T-helper 2 cell (primary cell): ENCODE data around the gene ABLIM1.
A peak's percentile ranks its signal among the peaks of the same experiment; 100 is the strongest.

Experiments
- DNase-seq, 5 experiments: peaks; one replicate each; pipeline versions ENCODE4 v3.0.0 to v3.0.0-alpha.2; 2012 to 2022

The ABLIM1 gene

DNA sequence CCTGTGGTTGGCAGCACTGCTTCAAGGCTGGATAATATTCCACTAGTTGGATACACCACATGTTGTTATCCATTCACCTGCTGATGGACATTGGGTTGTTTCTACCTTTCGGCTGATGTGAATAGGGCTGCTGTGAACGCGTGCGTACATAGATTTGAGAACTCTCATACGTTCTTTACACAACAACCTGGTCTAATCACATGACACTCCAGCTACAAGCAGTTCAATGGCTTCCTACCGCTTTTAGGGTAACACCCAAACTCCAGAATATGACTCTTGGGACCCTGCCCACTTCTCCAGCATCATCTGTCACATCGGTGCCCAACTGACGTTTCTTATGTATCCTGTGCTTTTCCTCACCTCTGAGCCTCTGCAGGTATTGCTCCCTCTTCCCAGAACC is 114.6 kb downstream of the ABLIM1 start:
- DNase-seq: peak in 1 of 5 experiments; percentile 24

DNA sequence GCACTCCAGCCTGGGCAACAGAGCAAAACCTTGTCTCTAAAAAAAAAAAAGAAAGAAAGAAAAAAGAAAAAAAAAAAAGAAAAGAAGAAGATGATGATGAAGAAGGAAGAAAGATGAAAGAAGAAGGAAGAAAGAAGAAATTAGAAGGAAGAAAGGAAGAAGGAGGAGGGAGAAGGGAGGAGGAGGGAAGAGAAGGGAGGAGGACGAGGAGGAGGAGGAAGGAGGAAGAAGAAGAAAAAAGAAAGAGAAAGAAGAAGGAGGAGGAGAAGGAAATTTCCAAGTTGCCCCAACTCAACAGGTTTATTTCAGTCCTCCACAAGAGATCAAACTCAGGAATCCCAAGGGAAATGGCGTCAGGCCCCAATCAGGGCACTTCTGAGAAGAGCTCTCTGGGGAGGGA is 115.7 kb downstream of the ABLIM1 start:
- no peak for DNase-seq

DNA sequence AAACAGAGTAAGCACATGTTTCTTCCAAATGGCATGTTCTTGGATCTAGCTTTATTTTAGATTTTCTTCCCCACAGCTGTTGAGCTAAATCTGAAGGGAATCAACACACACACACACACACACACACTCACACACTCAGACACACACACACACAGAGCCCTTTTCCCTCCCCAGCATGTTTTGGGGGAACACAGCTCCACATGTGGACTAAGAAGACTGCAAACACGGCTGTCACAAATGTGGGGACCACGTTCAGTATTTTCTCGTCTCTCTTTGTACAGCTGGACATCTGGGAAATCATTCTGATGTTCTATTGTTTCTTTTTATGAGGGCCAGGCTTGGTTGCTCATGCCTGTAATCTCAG is 116.3 kb downstream of the ABLIM1 start:
- DNase-seq: no peak

DNA sequence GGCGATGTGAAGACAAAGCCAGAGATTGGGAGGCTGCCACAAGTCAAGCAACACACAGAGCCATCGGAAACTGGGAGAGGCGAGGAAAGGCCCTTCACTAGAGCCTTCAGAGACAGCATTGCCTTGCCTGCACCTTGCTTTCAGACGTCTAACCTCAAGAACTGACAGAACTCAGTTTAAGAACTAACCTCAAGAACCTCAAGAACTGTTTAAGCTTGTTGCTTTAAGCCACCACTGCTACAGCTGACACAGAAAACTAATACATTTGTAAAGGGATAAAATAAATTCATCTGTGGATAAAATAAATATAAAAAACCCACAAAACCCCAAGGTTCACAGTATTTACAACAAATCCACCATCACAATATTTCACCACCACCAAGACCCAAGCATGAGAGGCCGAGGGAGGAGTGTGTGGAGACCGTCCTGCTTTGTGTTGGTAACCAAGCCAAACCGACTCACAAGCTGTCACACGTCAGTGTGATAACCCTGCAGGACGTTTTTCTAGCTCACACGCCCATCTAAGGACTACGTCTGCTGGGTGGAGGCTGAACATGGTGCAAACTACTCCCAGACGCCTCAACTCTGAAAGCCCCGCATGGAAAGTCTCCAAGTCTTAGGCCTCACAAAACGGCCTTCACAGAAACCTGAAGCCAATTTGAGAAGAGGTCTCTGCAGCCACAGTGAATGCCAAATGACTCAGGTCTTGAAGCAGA is 116.8 kb downstream of the ABLIM1 start:
- peak in 4 of 5 experiments; percentile 30 to 95 (median 68) for DNase-seq

DNA sequence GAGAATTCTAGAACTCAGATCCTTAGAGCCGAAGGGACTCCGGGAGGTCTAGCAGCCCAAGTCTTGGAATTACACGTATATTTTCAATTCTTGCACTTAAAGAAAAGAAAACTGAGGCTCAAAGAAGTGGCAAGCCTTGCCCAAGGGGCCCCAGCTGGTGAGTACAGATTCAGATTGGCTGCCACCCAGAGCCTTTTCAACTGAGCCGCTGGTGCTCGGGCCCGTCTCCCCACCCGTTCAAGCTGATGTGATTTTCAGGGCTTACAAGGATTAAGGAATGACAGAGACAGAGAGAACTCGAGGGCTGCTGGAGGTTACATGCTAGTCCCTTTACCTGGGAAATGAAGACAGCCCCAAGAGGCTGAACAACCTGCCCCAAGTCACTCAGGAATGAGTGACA is 117.8 kb downstream of the ABLIM1 start:
- DNase-seq: peak in 1 of 5 experiments; percentile 16

DNA sequence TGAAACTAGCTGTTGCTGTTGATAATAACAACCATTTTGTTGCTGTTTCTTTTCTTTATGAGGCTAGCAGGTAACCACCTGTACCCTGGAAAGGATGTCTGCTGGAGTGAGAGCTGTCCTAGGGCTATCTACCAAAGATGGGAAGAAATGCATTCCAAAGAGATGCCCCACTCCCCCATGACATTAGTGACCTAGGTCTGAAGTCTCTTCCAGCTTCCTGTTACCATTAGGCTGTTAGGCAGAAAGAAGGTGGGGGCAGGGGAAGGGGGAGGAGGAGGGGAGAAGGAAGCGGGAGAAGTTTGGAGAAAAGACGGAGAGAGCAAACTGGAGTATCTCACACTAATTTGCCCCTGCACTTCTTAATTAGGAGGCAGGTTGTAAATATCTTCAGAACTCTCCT is 118.5 kb downstream of the ABLIM1 start:
- no peak for DNase-seq

DNA sequence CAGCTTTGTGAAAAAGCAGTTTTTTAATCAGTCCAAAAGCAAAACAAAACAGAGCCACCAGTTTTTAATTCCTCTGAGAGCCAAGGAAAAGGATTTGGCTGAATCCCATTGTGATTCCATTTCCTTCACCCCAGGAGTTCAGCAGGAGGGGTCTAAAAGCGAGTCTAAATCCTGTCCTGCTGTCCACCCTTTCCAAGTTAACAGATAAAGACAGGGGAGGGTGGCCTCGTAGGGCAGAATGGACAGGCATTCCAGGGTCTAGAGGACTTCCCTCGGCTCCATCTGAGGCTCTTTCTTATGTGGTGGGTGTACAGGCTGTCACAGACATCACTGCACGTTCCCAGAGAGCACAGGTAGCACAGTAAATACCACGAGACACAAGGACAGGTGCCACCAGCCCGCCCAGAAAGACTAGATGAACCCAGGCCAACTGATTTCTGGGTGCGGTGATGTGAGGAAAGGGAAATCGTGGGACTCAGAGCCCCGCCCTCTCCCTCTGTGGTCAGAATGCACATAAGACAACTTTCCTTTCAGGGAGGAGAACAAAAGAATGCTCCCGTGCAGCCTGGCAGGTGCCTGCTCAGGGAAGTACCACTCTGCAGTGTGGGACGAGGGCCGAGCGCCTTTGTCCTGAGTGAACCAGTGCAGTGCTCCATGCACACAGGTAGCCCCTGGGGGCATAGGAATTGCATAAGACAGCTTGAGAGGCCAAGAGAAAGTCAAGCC is 119.7 kb downstream of the ABLIM1 start:
- DNase-seq: peak in 4 of 5 experiments; percentile 30 to 74 (median 47)

DNA sequence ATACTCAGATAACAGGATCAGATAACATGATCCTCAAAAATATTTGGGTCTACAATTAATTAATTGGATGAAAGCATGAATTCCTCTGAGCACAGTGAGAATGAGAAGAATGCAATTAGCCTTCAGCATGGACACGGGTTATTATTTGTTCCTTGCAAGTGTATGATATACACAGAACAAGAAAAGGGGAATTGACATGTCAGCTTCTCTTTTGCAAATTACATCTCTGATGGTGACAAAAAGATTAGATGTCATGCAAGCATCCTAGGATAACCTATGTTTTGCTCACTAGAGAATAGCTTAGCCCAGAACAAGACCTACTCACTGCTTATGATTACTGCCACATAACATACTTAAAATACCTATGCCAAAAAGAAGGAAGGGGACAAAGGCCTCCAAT is 120.3 kb downstream of the ABLIM1 start:
- no peak for DNase-seq

DNA sequence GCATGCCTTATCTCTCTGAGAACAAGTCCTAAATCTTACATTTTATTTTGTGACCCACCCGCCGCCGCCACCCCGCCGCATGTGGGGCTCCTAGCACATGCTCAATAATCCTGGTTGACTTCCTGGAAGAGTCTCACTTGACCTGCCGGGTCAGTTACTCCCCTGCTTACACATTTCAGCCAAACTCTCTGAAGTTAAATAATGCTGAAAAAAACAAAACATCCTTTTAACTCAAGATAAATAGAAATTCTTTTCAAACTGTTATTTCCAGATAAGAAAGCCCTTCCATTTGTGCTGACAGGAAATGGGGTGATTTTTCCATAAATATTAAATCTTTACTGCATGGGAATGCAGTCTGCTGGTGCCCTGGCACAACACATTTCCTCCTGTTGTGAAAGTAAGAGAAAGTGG is 123.5 kb downstream of the ABLIM1 start:
- DNase-seq: no peak

DNA sequence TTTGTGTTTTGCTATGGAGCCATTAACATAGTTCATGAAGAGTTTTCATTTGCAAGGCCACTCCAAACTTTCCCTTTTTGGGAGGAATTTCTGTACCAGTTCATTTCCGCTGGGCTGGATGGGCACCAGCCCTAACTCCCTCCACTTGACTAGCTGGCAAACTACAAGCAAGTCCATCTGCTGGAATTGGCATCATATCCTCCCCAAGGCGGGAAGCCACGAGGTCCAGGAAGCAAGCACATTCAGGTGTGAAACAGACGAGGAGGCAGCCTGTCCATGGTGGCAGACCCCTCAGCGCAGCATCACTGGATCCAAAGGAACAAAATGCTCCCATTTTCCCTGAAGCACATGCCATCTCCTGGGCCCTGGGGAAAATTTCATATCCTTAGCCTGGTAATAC is 125.8 kb downstream of the ABLIM1 start:
- no peak for DNase-seq

DNA sequence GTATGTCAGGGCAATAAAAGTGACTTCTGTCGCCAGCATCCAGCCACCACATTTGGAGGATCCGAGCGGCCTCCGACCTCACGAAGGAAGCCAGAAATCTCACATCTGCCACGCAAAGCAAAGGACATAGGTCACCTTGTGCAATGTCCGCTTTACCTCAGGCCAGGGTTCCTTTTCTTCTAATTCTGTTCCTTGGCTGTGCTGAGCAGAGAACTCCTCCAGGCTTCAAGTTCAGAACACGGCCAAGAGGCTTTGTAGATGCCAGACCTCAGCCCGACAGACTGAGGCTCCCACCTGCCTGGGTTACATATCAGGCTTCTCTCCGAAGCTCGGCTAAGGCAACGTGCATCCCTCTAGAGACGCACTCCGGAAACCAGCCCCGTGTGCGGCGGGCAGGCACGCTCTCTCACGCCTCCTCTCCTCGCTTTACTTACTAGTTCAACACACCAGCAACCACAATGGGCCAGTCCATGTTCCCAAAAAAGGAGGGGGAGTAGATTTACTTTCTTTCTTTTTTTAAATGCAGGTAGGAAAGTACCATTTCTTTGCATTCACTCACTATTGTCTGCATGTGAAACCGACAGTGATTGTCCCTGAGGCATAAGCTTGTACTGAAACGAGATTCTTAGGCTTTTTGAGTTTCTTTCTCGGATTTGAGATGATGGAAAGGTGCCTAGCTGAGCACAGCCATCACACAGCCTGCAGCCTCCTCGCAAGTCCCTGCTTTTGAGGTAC is 131.4 kb downstream of the ABLIM1 start:
- peak; percentile 56 to 98 (median 82) for DNase-seq

DNA sequence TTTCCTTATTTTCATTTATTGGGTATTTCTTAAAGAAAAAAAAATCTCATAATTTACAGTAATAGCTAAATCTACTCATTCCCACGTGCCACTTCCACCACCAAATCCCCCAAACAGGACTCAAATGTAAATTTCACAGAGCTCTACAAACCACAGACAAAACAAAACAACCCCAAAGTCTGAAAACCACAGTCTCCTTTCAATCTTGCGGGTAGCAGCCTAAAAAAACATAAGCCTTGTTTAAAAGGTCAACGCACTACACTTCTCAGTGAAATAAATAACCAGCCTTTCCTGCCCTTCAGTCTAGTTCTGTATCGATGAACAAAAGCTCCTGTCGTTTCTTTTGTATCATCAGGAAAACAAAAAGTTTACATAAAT is 132.0 kb downstream of the ABLIM1 start:
- peak in 3 of 5 experiments; percentile 8 to 75 (median 72) for DNase-seq

DNA sequence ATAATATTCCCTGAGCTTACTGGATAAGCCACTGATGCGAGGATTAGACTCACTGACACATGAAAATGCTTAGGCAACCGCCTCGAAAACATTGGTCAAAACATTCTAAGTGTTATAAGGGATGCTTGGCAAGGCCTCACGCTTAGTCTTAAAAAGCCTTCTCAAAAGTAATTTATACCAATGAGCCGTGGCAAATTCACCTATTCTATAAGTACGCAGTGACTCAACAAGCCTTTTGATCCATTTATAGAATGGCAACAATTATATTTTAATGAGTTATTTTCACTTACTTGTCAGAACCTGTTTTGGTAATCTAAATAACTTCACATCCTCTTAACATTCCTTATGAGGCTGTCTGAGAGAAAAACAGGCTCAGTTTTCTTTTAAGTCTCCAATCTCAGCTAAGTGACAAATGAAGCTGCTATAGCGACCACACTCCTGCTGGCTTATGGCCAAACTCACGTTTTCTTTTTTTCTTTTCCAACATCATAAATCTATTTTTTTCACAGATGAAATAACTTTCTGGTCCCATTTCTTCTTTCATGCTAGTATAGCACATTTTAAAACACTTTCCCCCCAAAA is 132.6 kb downstream of the ABLIM1 start:
- peak in 2 of 5 experiments; percentile 26 to 40 for DNase-seq

DNA sequence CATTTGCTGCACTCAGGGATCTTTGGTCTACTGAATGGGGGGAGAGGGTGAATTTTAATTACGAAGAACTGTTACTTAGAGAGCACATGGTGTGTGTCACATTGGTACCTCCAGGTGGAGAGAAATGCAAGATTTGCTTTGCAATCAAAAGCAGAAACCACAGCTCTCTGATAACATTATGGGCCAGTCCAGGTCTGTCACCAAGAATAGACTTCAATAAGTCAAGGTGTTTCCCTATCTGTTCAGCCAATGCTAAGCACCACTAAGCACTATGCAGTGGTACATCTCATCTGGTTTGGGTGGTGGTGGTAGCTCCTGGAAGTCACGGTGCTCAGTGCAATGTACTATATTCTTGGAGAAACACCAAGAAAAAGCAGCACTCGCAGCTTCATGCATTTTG is 134.2 kb downstream of the ABLIM1 start:
- peak in 1 of 5 experiments; percentile 52 for DNase-seq

DNA sequence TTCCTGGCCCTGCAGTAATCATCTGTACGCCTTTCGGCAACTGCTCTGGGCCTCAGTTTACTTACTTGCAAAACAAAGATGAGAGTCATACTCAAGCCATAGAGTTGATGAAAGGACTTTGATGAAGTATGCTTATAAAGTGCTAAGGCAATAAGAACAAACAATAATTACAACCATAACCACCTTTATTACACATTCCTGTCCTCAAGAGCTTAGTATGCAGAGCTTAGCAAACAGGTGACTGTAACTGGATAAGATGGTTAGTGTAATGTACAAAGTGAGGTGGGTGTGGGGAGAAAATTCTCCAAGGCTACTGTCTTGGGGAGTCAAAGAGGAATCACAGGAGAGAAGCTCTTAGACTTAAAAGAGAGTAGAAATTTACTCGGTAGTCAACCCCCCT is 136.8 kb downstream of the ABLIM1 start:
- DNase-seq: no peak

DNA sequence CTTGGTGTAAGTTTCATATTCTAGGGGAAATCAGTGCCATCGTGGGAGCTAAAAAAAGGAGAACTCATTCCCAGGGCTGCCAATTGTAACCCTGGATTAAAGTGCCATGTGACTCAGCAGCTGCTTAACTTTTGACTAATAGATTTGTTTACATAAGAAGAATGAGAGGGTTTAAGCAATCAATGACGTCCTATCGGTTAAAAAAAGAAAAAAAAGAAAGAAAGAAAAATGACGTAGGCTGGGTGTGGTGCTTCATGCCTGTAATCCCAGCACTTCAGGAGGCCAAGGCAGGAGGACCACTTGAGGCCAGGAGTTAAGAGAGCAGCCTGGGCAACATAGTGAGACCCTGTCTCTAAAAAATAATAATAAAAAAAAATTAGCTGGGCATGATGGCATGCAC is 137.6 kb downstream of the ABLIM1 start:
- no peak for DNase-seq

DNA sequence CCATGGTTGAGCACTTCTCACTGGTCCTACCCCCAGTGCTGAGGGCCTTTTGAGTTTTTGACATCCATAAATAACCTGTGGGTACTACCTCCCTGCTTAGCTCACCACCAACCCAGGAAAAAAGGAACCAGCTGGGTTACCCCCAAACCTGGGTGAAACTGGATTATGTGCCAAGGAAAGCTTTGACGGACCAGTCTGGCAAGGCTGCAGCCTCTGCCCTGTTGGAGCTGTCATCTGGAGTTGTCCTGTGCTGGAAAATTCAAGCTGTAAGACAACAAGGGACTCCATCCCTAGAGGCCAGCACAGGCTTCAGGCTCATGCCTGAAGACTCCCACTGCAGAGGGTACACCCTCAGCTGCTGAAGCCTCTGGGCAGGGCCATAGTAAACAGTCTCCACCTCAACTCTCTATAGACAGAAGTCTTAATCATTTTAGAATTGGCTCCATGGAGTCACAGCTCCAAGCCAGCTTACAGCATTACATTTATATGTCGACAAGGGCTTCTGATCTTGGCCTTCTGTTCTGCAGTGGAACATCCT is 138.2 kb downstream of the ABLIM1 start:
- DNase-seq: no peak

DNA sequence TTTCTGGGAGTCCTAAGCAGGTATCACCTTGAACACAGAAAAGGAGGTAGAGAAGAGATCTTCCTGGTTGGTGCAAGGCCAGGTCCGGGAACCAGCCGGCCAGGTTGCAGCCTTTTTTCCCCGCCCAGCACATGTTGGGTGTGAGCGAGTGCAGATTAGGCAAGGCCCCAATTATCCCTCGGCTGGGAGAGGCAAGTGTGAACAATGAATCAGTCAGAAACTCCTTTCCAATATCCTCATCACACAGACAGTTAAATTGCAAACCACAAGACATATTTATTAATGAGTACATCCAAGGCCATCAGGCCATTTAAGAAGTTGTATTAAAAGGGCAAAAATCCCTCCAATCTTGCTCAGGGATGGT is 138.8 kb downstream of the ABLIM1 start:
- no peak for DNase-seq

DNA sequence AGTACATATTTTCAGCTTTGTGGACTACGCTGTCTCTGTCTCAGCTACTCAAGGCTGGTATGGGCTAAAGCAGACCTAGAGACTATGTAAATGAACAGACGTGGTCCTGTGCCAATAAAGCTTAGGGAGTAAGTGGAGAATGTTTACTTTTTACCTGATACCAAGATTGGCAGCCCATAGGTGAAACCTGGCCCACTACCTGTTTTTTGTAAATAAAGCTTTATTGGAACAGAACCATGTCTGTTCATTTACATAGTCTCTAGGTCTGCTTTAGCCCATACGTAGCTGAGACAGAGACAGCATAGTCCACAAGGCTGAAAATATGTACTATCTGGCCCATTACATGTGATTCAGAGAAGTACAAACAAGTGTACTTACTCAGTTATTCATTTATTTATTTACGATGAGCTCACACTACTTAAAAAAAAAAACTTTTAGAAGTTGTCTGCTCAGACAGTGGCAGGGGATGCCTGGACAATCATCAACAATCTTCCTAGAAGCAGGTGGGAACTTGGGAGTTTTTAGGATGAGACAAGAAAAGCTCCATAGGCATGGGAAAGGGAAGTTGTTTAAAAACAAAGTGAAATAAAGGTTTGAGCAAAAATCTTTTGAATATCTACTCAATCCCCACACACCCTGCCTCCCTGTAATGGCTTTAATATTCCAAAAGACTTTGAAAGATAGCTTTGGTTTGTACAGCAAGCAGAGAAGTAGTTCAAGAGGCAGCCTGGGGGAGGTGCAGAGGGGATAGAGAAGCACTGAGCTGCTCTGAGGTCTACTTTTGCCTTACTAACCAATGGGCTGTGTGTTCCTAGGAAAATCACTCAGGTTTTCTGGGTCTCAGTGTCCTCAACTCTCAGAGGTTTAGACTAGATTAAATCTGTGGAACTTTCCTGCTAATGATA is 139.4 kb downstream of the ABLIM1 start:
- DNase-seq: no peak

DNA sequence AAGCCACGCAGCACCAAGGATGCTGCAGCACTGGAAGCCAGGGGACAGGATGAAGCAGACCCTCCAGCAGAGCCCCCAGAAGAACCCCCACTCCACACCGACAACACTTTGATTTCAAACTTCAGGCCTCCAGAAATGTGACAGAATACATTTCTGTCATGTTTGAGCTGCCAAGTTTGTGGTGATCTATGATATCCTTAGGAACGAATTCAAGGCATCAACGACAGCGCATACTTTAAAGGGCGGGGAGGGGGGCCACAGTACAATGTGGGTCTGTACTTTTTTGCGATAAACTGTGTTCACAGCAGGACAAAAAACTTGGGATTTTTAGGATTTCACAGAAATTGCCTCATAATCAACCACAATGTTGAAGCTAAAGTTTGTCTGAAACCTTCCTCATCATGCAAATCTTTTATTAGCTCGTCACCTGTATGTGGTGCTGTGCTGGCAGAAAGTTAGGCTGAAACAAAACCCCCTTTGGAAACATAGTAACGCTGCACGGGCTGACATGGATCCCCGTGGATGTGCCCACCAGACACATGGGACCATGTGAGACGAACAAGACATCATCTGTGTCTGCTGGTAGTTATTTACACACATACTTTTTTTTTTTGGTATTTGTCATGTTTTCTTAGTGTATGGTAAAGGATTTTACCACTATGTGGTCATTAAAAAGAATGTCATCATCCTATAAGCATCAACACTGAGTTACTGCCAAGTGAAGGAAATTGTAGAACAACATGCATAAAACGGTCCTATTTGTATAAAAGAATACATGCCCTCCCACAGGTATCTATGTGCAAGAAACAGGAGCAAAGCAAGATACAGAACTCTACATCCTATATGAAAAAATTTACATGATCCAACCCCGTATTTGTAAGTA is 140.5 kb downstream of the ABLIM1 start:
- no peak for DNase-seq

DNA sequence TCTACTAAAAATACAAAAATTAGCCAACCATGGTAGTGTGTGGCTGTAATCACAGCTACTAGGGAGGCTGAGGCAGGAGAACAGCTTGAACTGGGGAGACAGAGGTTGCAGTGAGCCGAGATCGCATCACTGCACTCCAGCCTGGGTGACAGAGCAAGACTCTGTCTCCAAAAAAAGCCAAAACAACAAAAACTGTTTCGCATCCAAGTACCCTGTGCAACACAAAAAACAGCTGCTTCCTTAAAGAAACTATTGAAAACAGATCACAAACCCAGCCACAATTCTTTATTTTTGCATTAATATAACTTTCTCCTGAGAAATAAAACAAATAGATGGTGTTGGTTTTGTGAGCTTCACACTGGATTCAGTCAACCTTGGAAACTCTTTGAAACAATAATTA is 141.7 kb downstream of the ABLIM1 start:
- no peak for DNase-seq
